K562 (cell line): ENCODE data around the gene OSBPL3. TPM values are rescaled to one million over a fixed set of nuclear protein-coding genes. Genes with fewer than 3 reads are reported as not detected.
A peak's percentile ranks its signal among the peaks of the same experiment; 100 is the strongest.

Experiments used
- ATF1 ChIP-seq, 2 experiments: fragments of 450-650 bp in 1 of 2; IDR thresholded peaks; 2 replicates each; pipeline ENCODE4 v1.6.1; 2016; ENCODE audit warnings: missing compliant biosample characterization in 1 of 2, missing genetic modification characterization in 1 of 2
- DDX20 ChIP-seq: fragments of 450-650 bp; IDR thresholded peaks from 2 replicates; pipeline ENCODE4 v1.6.1; 2016; ENCODE audit warnings: missing genetic modification characterization, low read depth, mild to moderate bottlenecking, missing compliant biosample characterization, moderate library complexity
- EHMT2 ChIP-seq: fragments of 450-650 bp; IDR thresholded peaks from 2 replicates; pipeline ENCODE4 v1.6.1; 2018; ENCODE audit warnings: antibody characterized with exemption
- PRPF4 ChIP-seq: fragments of 200-400 bp; formaldehyde crosslinking; IDR thresholded peaks from one replicate; pipeline ENCODE4 v1.6.1; 2017; ENCODE audit warnings: low read length, low read depth, mild to moderate bottlenecking; ENCODE audit not compliant: insufficient read depth, poor library complexity, severe bottlenecking
- RFX1 ChIP-seq: fragments of 450-650 bp; IDR thresholded peaks from 2 replicates; pipeline ENCODE4 v1.6.1; 2016; ENCODE audit warnings: mild to moderate bottlenecking, moderate library complexity
- SOX6 ChIP-seq: fragments of 450-650 bp; IDR thresholded peaks from 2 replicates; pipeline ENCODE4 v1.6.1; 2014; ENCODE audit warnings: mild to moderate bottlenecking
- ZC3H4 ChIP-seq: sonication (generic); formaldehyde crosslinking; IDR thresholded peaks from 2 replicates; pipeline ENCODE4 v1.9.0; 2021; ENCODE audit warnings: missing genetic modification reagents, borderline replicate concordance
- ZNF165 ChIP-seq: fragments of 250-450 bp; sonication (Bioruptor Pico); IDR thresholded peaks from 2 replicates; pipeline ENCODE4 v1.4.0; 2020; ENCODE audit warnings: borderline replicate concordance
- ZNF324 ChIP-seq: fragments of 250-450 bp; sonication (Bioruptor Pico); IDR thresholded peaks from 2 replicates; pipeline ENCODE4 v1.4.0; 2020; ENCODE audit warnings: mild to moderate bottlenecking
- ZNF57 ChIP-seq: fragments of 450-650 bp; formaldehyde crosslinking; IDR thresholded peaks from 2 replicates; pipeline ENCODE4 v1.4.0; 2020; ENCODE audit warnings: mild to moderate bottlenecking, moderate library complexity
- ZNF766 ChIP-seq: fragments of 200-800 bp; sonication (Bioruptor generic); conservative IDR thresholded peaks from 2 replicates; pipeline ENCODE4 v1.6.1; 2016; ENCODE audit warnings: missing genetic modification characterization, missing compliant biosample characterization
- polyA plus RNA-seq, 8 experiments: library from polyadenylated mRNA; depleted of rRNA in 4 of 8; stranded (reverse) in 5 of 8; unstranded in 3 of 8; fragments of >200 nt; fragmentation: Nextera tagmentation in 2 of 8; fragmentation: Illumina TruSeq in 1 of 8; extraction: Ambion mirVana in 2 of 8; extraction: Trizol in 1 of 8; gene quantifications; 2 replicates each; pipeline versions ENCODE4 v1.2.1 to v1.2.3, GENCODE V29; 2011 to 2014; ENCODE audit warnings: inconsistent platforms in 1 of 8, missing spikeins in 1 of 8
- total RNA-seq, 7 experiments: library from RNA; depleted of rRNA in 6 of 7; stranded (reverse); fragments of >200 nt in 6 of 7; fragmentation: Illumina TruSeq in 2 of 7; extraction: Trizol in 2 of 7; gene quantifications; 2 replicates each; pipeline versions ENCODE4 v1.2.1 to v1.2.3, GENCODE V29; 2011 to 2021; ENCODE audit warnings: low replicate concordance in 1 of 7
- TF ChIP-seq, protein P1 (sequence below), 2 experiments: fragments of 450-650 bp; conservative IDR thresholded peaks; 2 replicates each; pipeline ENCODE4 v1.6.1; 2017; ENCODE audit warnings: mild to moderate bottlenecking in 2 of 2, moderate library complexity in 2 of 2
- TF ChIP-seq, protein P2 (sequence below): sonication (generic); formaldehyde crosslinking; IDR thresholded peaks from 2 replicates; pipeline ENCODE4 v1.8.0; 2022; ENCODE audit warnings: mild to moderate bottlenecking, missing genetic modification reagents
- TF ChIP-seq, protein P3 (sequence below): sonication (generic); formaldehyde crosslinking; IDR thresholded peaks from 2 replicates; pipeline ENCODE4 v1.8.1; 2023; ENCODE audit warnings: mild to moderate bottlenecking, missing genetic modification reagents

OSBPL3 gene
- total and polyA plus RNA-seq, 9 of the 15 experiments (the other 6 are each of a cell fraction or from before 2014, with no cell fraction given): 4.8 to 37.2 (median 26.5) TPM

DNA sequence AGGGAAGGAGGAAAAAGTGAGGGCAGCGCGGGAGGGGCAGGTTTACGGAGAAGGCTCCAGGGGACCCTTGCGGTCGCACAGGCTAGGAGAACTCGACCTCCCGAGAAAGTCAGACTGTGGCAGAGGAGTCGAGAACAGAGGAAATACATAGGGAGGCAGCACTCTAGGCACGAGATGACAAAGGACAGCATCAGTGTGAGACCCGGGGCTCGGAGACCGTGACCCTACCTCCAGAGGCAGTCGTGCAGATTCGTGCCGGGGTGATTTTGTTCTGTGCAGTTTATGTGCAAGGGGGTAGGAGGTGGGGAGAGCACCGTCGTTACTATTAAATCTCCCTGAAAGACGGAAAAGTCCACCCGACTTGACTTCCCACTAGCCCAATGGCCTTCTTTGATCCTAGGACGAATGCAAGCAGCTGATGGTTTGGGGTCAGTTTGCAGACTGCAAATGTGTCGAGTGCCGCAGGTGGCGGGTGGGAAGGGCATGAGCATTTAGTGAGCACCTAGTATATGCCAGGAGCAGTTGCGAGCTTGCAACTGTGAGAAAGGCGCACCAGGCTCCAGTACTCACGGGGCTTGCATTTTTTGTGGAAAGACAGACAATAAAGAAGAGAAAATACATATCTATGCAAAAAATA, 674 bp upstream of the OSBPL3 start (continued):
- TF ChIP-seq ZNF57 (CRISPR knock-in tag) (no peak), DDX20 (tag) (no peak), PRPF4 (no peak), ZNF324 (CRISPR knock-in tag) (no peak), SOX6 (no peak), RFX1 (no peak), ZC3H4 (no peak), ATF1 (CRISPR knock-in tag; IDR thresholded peaks at IDR 0.05) (no peak), ATF1 (tag; IDR thresholded peaks at IDR 0.05) (no peak; the same call in 1 of the 2 replicates), ZNF766 (CRISPR knock-in tag) (no peak), ZNF165 (CRISPR knock-in tag) (no peak), EHMT2 (no peak)
- TF ChIP-seq, protein P1, sequence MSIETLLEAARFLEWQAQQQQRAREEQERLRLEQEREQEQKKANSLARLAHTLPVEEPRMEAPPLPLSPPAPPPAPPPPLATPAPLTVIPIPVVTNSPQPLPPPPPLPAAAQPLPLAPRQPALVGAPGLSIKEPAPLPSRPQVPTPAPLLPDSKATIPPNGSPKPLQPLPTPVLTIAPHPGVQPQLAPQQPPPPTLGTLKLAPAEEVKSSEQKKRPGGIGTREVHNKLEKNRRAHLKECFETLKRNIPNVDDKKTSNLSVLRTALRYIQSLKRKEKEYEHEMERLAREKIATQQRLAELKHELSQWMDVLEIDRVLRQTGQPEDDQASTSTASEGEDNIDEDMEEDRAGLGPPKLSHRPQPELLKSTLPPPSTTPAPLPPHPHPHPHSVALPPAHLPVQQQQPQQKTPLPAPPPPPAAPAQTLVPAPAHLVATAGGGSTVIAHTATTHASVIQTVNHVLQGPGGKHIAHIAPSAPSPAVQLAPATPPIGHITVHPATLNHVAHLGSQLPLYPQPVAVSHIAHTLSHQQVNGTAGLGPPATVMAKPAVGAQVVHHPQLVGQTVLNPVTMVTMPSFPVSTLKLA (conservative IDR thresholded peaks at IDR 0.05): no peak
- TF ChIP-seq, protein P2, sequence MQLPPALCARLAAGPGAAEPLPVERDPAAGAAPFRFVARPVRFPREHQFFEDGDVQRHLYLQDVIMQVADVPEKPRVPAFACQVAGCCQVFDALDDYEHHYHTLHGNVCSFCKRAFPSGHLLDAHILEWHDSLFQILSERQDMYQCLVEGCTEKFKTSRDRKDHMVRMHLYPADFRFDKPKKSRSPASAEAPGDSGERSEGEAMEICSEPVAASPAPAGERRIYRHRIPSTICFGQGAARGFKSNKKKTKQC (CRISPR knock-in tag): 0 out of 2 replicates have a peak, but pooled peaks have one; percentile 74
- TF ChIP-seq, protein P3, sequence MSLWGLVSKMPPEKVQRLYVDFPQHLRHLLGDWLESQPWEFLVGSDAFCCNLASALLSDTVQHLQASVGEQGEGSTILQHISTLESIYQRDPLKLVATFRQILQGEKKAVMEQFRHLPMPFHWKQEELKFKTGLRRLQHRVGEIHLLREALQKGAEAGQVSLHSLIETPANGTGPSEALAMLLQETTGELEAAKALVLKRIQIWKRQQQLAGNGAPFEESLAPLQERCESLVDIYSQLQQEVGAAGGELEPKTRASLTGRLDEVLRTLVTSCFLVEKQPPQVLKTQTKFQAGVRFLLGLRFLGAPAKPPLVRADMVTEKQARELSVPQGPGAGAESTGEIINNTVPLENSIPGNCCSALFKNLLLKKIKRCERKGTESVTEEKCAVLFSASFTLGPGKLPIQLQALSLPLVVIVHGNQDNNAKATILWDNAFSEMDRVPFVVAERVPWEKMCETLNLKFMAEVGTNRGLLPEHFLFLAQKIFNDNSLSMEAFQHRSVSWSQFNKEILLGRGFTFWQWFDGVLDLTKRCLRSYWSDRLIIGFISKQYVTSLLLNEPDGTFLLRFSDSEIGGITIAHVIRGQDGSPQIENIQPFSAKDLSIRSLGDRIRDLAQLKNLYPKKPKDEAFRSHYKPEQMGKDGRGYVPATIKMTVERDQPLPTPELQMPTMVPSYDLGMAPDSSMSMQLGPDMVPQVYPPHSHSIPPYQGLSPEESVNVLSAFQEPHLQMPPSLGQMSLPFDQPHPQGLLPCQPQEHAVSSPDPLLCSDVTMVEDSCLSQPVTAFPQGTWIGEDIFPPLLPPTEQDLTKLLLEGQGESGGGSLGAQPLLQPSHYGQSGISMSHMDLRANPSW (CRISPR knock-in tag): no peak
